Activated CD4-positive, CD25-positive, alpha-beta regulatory T cell (primary cell): Measurements from ENCODE around the gene NME3.

Experiments used
- DNase-seq, 4 experiments: peaks; one replicate each; lab custom pipeline; 2025; lab: John Stamatoyannopoulos, UW

The NME3 gene

DNA sequence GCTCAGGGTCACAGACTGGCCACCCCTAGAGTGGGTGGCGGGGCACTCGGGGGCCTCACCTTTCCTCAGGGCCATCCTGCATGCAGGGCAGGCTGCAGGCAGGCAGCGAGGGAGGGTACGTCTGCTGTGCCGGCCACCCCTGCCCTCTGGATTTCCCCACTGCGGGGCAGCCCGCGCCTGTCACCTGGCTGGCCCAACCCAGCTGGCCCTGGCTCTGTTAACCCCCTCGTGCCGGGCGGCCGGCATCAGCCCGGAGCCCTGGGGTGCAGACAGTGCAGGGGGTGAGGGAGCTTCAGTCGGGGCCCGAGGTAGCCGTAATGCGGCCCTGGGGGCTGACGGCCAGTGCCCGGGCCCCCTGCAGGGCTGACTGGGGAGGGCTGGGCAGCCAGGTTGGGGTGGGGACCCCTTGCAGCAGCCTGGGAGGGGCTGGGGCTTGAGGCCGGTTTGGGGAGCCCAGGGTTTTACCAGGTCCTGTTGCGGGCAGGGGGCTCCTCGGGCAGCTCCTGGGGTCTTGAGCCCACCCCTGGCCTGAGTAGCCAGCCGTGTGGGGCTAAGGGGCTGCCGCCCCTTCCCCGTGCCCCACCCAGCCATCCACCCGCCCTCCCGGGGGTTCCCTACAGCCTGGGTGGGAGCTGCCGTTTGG is 22.4 kb upstream of the NME3 start, which contains the start of gene IGFALS:
Gene IGFALS (minus strand): TSS at position 128 of the 643 bp plus-strand sequence. CDS start 53 bp downstream, at position 75.
- DNase-seq = no peak

DNA sequence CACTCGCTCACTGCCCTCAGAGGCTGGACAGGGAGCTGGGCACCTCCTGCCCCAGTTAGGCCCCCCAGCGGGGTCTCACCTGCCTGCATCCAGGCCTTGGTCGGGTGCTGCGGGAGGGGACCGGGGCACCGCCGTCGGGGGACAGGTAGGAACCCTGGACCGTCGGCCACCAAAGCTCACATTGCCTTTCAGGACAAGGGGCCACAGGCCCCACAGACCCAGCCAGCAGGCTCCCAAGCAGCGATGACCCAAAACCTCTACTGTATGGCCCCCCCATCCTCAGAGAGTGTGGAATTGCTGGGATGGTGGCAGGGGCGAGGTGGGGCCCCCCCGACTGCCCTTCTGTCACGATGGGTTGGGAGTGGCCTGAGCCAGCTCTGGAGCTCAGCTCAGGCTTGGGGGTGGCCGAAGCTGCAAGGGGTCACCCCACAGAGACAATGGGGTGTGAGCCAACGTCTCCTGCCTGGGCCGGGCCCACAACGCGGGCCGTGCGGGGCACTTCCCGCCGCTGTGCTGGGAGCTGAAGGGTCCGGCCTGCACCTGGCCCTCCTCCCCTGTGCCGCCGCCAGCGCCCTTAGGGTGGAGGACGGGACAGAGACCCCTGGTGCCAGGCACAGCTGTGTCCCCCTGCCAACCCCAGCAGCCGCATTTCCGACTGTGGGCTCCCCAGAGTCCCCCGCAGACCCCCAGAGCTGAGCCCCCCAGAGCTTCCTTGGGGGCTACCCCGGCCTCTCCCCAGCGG is 21.7 kb upstream of the NME3 start:
- DNase-seq = no peak

DNA sequence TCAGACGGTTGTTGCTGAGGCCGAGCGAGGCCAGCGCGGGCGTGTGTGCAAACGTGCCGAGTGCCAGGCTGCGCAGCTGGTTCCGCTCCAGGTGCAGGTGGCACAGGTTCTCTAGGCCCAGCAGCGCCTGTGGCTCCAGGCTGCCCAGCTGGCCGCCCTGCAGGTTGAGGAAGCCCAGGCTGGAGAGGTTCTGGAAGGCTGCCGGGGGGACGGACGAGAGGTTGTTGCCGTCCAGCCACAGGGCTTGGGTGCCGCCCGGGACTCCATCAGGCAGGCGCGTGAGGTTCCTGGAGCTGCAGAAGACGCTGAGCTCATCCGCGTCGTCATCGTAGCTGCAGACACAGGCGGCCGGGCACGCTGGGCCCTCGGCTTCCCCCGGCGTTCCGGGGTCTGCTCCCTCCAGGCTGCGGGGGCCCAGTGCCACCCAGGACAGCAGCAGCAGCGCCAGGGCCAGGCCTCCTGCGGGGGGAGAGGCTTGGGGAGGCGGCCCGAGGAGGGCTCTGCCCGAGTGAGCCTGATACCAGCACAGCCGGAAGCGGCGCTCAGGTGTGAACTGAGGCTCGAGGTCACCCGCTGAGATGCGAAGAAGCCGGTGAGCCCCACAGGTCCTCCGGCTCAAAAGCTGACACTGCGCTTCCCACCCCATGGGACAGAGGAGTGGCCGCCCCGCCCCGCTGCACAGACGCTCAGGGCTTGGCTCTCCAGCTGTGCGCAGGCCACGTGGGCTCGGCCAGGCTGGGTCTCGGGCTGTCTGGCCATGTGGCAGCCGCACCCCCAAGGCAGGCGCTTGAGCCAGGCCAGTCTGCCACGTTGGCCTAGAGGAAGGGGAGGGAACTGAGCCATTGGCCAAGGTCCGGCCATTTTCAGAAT is 20.8 kb upstream of the NME3 start:
- DNase-seq = no peak

DNA sequence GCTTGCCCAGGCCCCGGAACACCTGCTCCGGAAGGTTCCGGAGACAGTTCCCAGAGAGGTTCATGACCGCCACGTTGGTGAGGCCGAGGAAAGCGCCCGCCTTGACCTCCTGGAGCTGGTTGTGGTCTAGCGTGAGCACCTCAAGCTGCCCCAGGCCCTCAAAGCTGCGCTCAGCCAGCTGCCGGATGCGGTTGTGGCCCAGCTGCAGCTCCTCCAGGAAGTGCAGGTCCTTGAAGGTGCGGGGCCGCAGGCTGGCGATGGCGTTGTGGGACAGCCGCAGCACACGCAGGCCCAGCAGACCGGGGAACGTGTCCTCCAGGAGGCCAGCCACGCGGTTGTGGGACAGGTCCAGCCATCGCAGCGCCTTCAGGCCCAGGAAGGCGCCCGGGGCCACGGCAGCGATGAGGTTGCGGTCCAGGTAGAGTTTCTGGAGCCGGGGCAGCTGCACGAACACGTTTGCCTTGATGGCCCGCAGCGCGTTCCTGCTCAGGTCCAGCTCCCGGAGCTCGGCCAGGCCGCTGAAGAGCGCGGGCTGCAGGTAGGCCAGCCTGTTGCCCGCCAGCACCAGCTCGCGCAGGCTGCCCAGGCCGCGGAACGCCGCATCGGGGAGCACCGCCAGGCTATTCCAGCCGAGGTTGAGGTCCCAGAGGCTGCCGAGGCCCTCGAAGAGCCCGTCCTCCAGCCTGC is 20.1 kb upstream of the NME3 start:
- no peak for DNase-seq

DNA sequence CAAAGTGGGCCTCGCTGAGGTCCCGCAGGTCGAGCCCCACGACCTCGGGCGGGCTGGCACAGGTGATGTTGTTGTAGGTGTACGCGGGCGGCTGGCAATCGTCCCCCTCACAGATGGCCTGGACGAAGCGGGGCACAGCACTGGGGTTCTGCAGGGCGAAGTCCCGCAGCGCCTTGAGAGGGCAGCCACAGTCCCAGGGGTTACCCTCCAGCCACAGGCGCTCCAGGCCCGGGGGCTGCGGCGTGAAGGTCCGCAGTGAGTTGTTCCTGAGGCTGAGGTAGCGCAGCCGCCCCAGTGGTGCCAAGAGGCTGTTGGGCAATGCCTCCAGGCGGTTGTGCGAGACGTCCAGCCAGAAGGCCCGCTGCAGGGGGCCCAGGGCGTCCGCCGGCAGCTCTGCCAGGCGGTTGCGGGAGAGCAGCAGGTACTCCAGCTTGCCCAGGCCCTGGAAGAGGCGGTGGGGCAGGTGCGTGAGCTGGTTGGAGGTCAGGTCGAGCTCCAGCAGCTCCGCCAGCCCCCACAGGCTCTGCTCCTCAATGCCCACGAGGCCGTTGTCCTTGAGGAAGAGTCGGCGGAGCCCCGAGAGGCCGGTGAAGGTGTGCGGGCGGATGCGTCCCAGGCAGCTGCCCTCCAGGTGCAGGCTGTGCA is 19.4 kb upstream of the NME3 start:
- no peak for DNase-seq

DNA sequence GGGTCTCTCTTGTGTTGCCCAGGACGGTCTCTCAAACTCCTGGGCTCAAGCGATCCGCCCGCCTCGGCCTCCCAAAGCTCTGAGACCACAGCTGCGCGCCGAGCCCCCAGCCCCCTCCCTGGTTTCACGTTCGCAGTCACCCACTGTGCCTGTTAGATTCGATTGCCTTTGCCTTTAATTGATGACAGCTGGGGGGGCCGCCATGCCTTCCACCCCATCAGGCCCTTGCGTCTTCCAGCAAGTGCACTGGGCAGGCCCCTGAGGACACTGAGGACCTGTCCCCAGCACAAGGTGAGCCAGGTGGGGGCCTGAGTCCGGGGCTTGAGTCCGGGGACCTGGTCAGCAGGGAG is 18.9 kb upstream of the NME3 start:
- DNase-seq = no peak

DNA sequence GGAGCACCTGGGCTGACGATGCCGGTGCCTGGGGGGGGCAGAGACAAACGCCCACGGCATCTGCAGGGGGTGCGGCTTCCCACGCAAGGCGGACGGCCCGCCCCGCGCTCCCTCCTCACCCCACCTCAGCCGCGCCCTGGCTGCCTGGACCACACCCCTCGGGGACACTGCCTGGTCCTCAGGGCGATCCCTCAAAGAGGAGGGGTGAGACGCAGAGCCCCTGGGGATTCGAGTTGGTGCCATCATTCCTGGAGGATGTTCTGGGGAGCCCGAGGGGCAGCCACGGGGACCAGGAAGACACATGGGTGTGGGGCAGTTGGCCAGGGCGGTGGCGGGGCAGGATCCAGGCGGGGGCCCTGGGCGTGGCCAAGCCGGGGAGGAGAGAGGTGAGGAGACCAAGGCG is 18.3 kb upstream of the NME3 start:
- DNase-seq = no peak

DNA sequence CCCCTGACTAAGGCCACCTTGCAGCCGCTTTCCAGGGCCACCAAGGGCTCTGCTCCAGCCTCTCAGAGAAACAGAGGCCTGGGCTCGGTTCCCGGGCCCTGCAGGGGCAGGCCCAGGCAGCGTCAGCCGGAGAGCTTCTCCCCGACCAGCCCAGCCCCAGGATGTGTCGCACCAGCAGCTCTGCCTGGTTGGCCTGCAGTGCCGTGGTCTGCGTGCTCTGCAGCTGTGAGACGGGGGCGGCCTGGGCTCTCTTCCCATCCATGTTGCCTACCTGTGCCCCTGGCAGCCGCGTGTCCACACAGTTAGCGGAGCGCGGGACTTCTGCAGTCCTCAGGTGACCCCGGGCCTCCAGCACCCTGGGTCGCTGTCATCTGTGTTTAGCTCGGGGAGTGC is 17.4 kb upstream of the NME3 start:
- no peak for DNase-seq

DNA sequence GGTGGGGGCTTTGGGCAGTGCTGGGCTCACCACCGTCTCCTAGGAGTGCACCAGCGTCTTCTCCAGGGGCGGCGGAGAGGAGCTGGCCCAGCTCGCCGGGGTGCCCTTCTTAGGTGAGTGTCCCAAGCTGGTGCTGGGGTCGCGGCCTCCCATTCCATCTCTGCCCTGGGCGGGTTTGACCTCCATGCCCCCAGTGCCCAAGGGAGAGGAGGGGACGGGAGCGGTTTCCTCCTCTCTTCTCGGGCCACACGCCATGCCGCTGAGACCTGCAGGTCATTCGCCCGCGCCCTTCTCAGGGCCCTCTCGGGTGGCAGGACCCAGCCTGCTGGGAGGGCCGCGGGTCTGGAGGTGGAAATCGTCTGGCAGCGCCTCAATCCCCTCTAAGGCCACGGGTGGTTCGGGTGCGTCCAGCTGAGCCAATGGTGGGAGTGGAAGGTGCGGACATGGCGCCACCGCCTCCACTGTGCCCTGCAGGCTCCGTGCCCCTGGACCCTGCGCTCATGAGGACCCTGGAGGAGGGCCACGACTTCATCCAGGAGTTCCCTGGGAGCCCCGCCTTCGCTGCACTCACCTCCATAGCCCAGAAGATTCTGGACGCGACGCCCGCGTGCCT is 16.9 kb upstream of the NME3 start:
- no peak for DNase-seq

DNA sequence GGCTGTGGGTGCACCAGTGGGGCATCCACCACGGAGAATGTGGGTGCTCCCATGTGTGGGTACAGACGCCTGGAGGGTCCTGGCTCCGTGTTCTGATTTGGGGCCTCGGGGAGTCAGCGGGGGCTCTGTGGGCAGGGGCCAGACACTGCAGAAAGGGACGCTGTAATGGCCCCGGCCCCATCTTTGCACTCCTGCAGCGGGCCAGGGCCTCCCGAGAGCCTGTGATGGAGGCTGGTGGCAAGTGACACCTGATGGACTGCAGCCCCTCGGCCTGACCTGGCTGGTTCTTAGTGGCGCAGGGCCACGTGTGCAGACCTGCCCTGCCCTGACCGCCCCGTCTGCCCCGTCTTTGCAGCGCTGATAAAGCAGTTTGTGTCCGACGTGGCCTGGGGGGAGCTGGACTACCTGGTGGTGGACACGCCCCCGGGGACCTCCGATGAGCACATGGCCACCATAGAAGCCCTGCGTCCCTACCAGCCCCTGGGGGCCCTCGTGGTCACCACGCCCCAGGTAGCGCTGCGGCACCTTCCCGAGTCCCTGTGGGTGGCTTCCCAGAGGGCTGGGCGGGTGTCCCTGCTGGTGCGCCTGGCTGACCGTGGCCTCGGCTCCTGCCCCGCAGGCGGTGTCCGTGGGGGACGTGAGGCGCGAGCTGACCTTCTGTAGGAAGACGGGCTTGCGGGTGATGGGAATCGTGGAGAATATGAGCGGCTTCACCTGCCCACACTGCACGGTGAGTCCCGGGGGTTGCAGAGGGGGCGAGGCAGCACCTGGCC is 16.2 kb upstream of the NME3 start:
- no peak for DNase-seq

DNA sequence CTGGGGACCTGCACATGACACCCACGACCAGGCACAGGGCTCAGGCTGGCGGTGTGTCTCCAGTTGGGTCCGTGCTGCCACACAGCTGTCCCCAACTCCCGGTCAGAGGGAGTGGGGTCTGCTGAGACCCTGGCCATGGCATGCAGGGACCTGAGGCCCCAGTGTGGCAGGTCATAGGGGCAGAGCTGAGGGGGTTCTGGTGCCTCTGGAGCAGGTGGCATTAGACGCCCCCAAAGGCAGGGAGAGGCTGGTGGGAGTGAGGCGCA is 15.6 kb upstream of the NME3 start:
- no peak for DNase-seq

DNA sequence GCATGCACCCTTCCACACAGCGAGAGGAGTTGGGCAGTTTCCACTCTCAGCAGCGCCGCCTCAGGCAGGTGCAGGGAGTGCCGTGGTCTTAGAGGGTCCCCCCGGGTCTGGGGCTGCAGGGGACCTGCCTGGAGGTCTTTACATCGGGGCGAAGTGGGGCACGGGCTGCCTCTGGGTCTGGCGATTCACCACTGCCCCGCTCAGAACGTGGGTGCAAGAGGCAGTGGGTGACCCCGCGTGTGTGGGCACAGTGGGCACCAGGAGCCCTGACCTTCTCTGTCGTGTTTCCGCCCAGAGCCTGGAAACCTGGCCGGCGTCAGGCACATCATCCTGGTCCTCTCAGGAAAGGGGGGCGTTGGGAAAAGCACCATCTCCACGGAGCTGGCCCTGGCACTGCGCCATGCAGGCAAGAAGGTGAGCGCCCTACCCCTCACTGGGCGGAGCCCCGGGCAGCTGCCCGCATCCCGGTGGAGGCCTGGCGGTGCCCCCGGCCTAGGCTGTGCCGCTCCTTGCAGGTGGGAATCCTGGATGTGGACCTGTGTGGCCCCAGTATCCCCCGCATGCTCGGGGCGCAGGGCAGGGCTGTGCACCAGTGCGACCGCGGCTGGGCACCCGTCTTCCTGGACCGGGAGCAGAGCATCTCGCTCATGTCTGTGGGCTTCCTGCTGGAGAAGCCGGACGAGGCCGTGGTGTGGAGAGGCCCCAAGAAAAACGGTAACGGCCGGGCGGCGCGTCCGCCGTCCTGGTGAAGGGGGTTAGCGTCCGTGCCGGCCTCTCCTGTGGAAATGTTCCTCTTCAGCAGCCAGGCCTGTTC is 15.1 kb upstream of the NME3 start:
- no peak for DNase-seq

DNA sequence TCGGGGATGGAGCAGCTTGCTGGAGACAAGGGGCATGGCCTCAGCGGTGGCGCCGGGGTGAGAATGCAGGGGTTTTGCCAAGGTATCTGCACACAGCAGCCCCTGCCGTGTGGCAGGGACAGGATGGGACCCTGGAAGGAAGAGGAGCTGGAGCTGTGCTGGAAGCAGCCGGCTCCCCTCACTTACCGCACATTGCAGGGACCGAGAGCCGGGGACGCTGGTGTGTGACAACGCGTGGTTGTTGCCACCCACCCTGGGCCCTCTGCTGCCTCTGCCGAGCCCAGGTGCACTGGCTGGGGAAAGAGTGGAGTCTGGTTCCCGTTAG is 14.5 kb upstream of the NME3 start:
- DNase-seq = no peak

DNA sequence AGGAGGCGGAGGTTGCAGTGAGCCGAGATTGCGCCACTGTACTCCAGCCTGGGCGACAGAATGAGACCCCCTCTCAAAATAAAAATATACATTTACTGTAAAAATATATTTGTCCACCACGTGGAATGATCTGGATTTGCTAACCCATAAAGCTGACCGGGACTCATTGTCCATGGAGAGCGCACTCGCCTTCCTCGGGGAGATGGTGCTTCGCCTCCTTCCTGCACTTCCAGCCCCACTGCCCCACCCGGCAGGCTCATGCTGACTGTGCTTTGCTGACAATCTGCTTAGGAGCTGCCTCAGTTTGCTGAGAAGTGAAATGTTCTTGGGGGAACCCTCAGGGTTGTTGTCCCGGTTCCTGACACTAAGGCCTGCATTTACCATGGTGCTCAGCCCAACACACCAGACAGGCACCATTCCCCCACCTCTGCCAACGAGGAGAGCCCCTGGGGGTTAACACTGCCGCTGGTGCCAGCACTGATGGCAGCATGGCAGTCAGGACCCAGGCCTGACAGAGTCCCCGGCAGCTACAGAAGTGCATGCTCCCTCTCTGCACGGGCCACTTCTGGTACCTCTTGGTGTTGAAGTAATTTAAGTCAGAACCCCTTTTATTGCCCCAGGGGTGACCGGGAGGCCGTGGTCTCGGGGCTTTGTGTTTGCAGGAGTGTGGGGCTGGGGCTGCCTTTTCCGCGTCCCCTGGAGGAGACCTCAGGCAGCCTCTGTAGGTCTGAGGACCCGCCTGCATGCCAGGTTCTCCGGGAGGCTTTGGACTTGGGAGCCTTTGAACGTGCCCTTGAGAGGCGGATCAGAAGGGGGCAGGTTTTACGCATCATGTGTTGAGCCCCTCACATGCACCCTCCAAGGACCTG is 13.9 kb upstream of the NME3 start:
- no peak for DNase-seq

DNA sequence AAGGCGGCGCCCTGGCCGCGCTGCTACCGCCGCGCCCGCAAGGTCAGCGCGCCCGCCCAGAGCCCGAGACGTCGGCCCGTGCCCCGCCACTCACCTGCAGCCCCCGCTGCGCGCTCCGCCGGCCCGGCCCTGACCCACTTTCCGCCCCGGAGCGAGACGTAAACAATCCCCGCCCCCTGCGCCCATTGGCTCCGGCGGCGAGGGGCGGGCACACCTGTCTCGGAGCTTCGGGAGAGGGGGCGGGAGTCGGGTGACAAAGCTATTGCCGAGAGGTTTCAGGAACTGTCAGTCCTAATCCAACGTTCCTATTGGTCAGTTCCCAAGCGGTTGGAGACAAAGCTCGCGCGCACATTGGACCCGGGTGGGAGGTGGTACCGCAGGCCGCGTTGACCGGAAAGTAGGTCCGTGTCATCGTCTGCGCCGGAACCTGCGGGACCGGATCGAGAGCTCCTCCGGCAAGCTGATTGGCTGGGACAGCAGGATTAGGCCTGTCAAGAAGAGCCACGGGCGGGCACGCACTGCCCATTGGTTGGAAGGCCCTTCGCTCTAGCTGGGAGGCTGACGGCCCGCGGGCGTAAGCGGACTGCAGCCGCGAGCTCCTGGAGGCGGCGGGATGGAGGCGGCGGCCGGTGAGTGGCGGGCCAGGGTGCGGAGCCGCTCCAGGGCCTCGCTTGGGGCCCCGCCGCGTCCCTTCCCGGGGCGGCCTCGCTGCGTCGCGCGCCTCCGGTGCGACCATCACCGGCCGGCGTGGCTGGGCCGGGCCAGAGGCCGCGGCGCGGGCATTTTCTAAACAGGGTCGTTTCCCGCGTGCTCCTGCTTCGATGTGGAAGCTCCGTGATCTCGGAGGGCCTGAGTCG is 11.3 kb upstream of the NME3 start, which contains the start of the genes NUBP2 and SPSB3:
Gene NUBP2 (plus strand): TSS at position 553 of the 857 bp plus-strand sequence. CDS start 61 bp downstream, at position 614.
Gene SPSB3 (minus strand): TSS at position 164 of the 857 bp plus-strand sequence. CDS start 1,088 bp downstream, outside the sequence.
- peak; percentile 94 to 95 (median 94) for DNase-seq

DNA sequence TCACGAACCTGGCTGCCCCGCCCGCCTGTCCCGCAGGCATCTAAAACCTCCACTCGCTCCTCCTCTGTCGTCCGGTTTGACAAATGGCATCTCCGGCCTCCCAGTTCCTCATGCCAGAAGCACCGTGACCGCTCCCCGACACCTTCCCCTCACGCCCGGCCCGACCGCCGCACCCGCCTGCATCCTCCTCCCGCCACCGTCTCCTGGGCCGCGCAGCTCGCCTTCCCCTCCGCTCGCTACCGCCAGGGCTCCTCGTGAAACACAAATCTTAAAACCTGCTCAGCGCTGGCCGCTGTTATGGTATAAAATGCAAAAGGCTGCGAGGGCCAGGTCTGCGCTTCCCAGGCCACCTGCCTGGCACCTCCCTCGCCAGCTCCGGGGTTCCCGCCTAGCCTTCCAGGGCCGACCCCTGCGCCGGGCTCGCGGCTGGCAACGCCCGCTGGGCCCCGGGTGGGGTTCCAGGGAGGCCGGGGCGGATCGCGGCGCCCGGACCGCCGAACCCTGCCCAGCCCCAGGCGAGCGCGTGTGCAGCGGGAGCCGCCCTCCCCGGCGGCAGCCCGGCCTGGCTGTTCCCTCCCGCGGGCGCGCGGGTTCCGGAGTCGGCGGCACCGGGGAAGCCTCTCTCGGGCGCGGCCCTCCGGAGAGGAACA is 10.5 kb upstream of the NME3 start:
- no peak for DNase-seq

DNA sequence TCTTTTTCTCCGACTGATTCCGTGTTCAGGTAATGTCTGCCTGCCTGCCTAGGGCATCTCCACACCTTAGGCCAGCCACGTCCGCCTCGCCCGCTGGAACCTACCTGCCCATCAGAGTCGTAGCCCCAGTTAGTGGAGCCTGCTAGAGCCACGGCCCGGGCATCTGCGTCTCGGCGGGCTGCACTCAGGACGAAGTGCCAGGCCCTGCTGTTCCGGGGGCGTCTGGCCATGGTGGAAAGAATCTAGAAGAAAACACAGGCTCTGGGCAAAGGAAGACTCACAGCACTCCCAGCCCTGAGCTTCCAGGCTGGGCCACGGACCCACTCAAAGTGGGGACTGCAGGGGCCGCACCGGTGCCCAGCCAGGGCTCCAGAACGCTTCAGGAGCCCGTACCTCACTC is 9.9 kb upstream of the NME3 start:
- no peak for DNase-seq
